Spleen (tissue), 7 donors: Measurements from ENCODE around the gene ENOSF1.

ENCODE experiments used
- POLR2A ChIP-seq, 3 donors: fragments of 450-650 bp; IDR thresholded peaks; one replicate each; pipeline ENCODE4 v1.5.1; 2017; ENCODE audit warnings: antibody characterized with exemption in 3 of 3, mild to moderate bottlenecking in 1 of 3
- POLR2AphosphoS5 ChIP-seq, 3 donors: sonication (generic); formaldehyde crosslinking; IDR thresholded peaks; one replicate each; pipeline ENCODE4 v1.5.1; 2017; ENCODE audit warnings: antibody characterized with exemption in 3 of 3
- TF ChIP-seq, protein P1 (sequence below), 11 experiments: fragments of 200-600 bp in 7 of 11; fragments of 450-650 bp in 4 of 11; sonication (generic) in 4 of 11; IDR thresholded peaks in 8 of 11; conservative IDR thresholded peaks in 3 of 11; 1 replicate in 7 of 11; 2 replicates in 4 of 11; pipeline versions ENCODE4 v1.4.0 to v1.8.0; 2016 to 2021; ENCODE audit warnings: antibody characterized with exemption in 11 of 11, inconsistent platforms in 4 of 11, mild to moderate bottlenecking in 1 of 11
- donor health status: DM: no; HTN: no; CAD: no; lungs with moderate emphysema.
- donor health status: DM: no; HTN: no; CAD: no.
- donor health status: DM: no; HTN: no; CAD: no.

DNA sequence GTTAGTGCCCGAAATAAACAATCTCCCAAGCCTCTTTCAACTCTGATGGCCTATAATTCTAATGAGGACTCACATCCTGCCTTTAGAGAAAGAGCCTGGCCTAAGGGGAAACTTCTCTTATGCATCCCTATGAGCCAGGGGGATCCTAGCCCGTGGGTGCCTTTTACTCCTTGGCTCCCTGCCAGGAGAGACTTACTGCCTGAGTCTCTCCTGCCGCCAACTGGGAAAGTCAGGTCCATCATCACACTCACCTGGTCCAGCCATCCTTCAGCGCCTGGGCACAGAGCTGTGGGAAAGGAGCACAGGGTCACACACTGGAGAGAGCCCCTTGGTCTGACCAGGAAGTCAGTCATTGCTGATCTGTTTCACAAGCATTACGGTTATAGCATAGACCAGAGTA is 24.1 kb downstream of the ENOSF1 start:
- TF ChIP-seq, protein P1, sequence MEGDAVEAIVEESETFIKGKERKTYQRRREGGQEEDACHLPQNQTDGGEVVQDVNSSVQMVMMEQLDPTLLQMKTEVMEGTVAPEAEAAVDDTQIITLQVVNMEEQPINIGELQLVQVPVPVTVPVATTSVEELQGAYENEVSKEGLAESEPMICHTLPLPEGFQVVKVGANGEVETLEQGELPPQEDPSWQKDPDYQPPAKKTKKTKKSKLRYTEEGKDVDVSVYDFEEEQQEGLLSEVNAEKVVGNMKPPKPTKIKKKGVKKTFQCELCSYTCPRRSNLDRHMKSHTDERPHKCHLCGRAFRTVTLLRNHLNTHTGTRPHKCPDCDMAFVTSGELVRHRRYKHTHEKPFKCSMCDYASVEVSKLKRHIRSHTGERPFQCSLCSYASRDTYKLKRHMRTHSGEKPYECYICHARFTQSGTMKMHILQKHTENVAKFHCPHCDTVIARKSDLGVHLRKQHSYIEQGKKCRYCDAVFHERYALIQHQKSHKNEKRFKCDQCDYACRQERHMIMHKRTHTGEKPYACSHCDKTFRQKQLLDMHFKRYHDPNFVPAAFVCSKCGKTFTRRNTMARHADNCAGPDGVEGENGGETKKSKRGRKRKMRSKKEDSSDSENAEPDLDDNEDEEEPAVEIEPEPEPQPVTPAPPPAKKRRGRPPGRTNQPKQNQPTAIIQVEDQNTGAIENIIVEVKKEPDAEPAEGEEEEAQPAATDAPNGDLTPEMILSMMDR (IDR thresholded peaks at IDR 0.05 in 8 of 11, conservative IDR thresholded peaks at IDR 0.05 in 3 of 11), result no peak
- TF ChIP-seq POLR2A (IDR thresholded peaks at IDR 0.05) (no peak), POLR2AphosphoS5 (IDR thresholded peaks at IDR 0.05) (peak in 2 of 3 donors; percentile 8 to 23)
